ENCODE results near the gene HVCN1.
"Not testable (repeated sequence)": the region's sequence is repeated elsewhere in the genome, so short reads cannot be mapped to it uniquely, and the experiment has no call there.

The HVCN1 gene

DNA sequence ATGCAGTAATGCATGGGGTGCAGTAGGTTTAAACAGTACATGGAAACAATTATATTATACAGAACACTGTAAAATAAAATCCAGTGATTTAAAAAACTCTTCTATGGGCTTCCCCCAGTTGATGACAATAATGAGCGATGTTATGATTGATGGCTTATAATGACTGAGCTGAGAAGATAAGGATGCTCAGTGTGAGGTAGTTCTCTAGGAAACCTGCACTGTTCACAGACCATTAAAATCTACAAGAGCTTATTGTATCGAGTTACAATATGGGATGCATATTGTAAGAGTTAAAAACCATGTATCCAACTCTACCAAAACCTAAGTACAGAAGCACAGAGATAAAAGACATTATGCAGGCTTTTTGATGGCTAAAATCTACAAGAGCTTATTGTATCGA, 34.0 kb upstream of the HVCN1 start:
- Histone ChIP-seq H3K4me1 (ENCODE audit: control insufficient read depth, insufficient read depth, low read length) (peaks cover 11% of the 10 kb centered on the region), H3K36me3 (ENCODE audit: control insufficient read depth, insufficient read depth, low read length) (peaks cover 48% of the 10 kb centered on the region)
- H3K9me3 ChIP-seq (ENCODE audit: control insufficient read depth, insufficient read depth, low read length); H3K9ac ChIP-seq (ENCODE audit: low read depth, low read length); H3K4me3 ChIP-seq (ENCODE audit: low read depth, low read length); H3K27me3 ChIP-seq (ENCODE audit: control insufficient read depth, insufficient read depth, low read length): not testable (repeated sequence)

DNA sequence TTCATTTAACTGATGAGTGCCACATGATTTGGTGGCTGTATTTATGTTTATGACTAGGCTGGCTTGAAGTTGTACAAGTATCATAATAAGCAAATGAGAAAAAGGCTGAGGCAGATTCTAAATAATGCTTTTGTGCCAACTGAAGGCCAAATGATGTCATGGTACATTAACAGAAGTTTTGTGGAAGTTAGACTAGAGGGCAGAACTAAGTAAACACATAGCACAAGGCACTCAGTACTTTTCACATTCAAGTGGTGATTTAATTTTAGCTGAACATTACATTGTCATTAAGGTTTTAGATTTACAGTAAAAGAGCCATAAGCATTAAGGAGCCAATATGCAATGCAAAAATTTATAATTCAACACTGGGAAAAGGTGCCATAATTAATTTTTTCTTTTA, 32.7 kb upstream of the HVCN1 start:
- H3K4me3 ChIP-seq (ENCODE audit: low read depth, low read length): no peak overlapping the region
- no peaks in the 10 kb centered on the region for H3K9me3 ChIP-seq (ENCODE audit: control insufficient read depth, insufficient read depth, low read length)
- no peak overlapping the region for H3K9ac ChIP-seq (ENCODE audit: low read depth, low read length)
- H3K27me3 ChIP-seq (ENCODE audit: control insufficient read depth, insufficient read depth, low read length): no peaks in the 10 kb centered on the region
- H3K36me3 ChIP-seq (ENCODE audit: control insufficient read depth, insufficient read depth, low read length): peaks cover 44% of the 10 kb centered on the region
- peaks cover 3% of the 10 kb centered on the region for H3K4me1 ChIP-seq (ENCODE audit: control insufficient read depth, insufficient read depth, low read length)

DNA sequence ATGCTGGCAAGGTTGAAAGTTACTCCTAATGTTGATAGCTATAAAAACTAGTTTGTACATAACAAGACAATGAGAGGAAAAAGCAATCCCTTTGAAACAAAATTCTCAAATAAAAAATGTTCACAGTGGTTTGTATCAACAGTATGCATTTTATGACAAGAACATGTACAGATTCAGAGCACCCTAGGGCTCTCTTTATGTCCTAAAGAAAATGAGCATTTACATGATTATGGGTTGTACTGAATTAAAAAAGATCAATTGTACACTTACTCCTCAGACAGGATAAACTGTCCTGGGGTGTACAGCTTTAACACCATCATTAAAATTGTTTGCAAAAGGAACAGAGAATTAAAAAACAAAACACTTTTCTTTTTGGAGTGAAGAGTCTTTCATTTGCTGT, 31.6 kb upstream of the HVCN1 start:
- peaks cover 44% of the 10 kb centered on the region for H3K36me3 ChIP-seq (ENCODE audit: control insufficient read depth, insufficient read depth, low read length)

DNA sequence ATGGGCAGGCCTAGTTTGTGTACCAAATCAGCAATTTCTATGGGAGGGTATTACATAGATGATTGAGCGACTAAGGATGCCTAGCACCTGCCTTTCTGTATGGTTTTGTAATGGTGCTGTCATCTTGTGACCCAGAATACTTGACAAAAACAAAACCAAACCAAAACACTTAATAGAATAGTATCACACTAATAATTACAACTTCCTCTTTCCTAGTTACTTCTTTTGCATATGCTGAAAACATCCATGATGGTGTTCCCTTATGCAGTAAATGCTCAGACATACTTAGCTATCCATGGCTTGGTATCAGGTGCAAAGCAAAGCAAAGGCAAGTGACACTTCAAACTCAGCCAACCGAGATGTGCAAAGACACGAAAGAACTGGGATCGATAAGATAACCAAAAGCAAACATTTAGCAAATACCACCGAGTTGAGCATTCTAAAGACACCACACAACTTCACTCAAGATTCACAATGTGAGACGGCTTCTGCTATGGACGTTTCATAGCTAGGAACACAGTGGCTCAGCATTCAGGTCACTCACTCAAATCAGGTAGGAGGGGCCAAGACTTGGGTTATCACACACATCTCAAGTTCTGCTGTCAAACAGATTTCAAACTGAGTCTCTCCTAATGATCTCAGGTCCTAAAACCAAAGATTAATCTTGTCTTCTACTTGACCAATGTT, 29.4 kb upstream of the HVCN1 start:
- Histone ChIP-seq H3K9me3 (ENCODE audit: control insufficient read depth, insufficient read depth, low read length) (no peaks in the 10 kb centered on the region), H3K36me3 (ENCODE audit: control insufficient read depth, insufficient read depth, low read length) (peaks cover 29% of the 10 kb centered on the region)

More for the DNA sequence above, 31.6 kb upstream of the HVCN1 start:
- Histone ChIP-seq H3K9ac (ENCODE audit: low read depth, low read length) (no peak overlapping the region), H3K4me3 (ENCODE audit: low read depth, low read length) (no peak overlapping the region), H3K27me3 (ENCODE audit: control insufficient read depth, insufficient read depth, low read length) (no peaks in the 10 kb centered on the region), H3K9me3 (ENCODE audit: control insufficient read depth, insufficient read depth, low read length) (no peaks in the 10 kb centered on the region), H3K4me1 (ENCODE audit: control insufficient read depth, insufficient read depth, low read length) (peaks cover 3% of the 10 kb centered on the region)

DNA sequence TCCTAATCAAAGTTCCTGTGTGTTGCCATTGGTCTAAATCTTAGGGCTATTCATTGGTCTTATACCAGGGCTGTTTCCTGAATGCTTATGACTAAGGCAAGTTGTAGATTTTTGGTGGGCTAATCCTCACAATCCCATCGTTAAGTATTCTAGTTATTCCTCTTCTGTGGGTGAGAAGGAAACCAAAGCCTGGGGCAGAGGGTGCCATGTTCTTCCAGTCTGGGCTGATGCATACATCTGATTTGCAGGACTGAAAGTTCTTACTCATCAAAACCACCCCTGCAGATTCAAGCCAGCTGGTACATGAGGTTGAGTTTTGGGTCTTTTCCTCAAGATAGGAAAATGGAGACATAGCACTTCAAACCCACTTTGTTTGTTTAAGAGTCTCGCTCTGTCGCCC, 28.1 kb upstream of the HVCN1 start:
- Histone ChIP-seq H3K4me1 (ENCODE audit: control insufficient read depth, insufficient read depth, low read length) (no peaks in the 10 kb centered on the region), H3K36me3 (ENCODE audit: control insufficient read depth, insufficient read depth, low read length) (peaks cover 21% of the 10 kb centered on the region), H3K9ac (ENCODE audit: low read depth, low read length) (no peak overlapping the region), H3K9me3 (ENCODE audit: control insufficient read depth, insufficient read depth, low read length) (no peaks in the 10 kb centered on the region), H3K27me3 (ENCODE audit: control insufficient read depth, insufficient read depth, low read length) (no peaks in the 10 kb centered on the region), H3K4me3 (ENCODE audit: low read depth, low read length) (no peak overlapping the region)

More for the DNA sequence above, 29.4 kb upstream of the HVCN1 start:
- no peaks in the 10 kb centered on the region for H3K27me3 ChIP-seq (ENCODE audit: control insufficient read depth, insufficient read depth, low read length)
- H3K4me1 ChIP-seq (ENCODE audit: control insufficient read depth, insufficient read depth, low read length): no peaks in the 10 kb centered on the region
- no peak overlapping the region for H3K9ac ChIP-seq (ENCODE audit: low read depth, low read length)
- H3K4me3 ChIP-seq (ENCODE audit: low read depth, low read length): no peak overlapping the region

DNA sequence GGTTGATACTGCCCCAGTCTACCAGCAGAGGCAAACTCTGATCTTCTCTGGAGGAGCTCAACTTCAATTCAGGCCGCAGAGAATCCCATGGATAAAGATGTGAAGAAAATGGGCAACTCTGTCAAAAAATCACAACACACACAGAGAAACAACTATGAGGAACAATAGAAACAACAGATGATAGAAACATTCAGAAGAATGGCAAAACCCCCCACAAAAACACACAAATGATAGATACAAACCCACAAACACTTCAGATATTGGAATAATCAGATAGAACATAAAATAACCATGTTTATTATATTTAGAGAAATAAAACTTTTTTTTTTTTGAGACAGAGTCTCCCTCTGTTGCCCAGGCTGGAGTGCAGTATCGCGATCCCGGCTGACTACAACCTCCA, 20.0 kb upstream of the HVCN1 start:
- Histone ChIP-seq H3K36me3 (ENCODE audit: control insufficient read depth, insufficient read depth, low read length) (no peaks in the 10 kb centered on the region), H3K9me3 (ENCODE audit: control insufficient read depth, insufficient read depth, low read length) (no peaks in the 10 kb centered on the region), H3K4me1 (ENCODE audit: control insufficient read depth, insufficient read depth, low read length) (no peaks in the 10 kb centered on the region), H3K9ac (ENCODE audit: low read depth, low read length) (no peak overlapping the region), H3K27me3 (ENCODE audit: control insufficient read depth, insufficient read depth, low read length) (no peaks in the 10 kb centered on the region), H3K4me3 (ENCODE audit: low read depth, low read length) (no peak overlapping the region)

DNA sequence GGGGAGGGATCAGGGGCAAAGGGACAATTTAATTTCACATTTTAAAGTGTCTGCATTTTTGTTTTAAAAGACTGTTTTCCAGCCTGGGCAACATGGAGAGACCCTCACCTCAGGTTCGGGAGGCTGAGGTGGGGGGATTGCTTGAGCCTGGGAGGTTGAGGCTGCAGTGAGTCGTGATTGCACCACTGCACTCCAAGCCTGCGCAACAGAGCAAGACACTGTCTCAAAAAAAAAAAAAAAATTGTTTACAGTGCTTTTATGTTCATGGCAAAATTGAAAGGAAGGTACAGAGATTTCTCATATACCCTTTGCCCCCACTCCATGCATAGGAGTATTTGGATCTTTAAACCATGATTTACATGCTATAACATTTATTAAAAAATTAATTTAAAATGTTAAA, 16.4 kb upstream of the HVCN1 start:
- no peaks in the 10 kb centered on the region for H3K4me1 ChIP-seq (ENCODE audit: control insufficient read depth, insufficient read depth, low read length)
- H3K4me3 ChIP-seq (ENCODE audit: low read depth, low read length): no peak overlapping the region

DNA sequence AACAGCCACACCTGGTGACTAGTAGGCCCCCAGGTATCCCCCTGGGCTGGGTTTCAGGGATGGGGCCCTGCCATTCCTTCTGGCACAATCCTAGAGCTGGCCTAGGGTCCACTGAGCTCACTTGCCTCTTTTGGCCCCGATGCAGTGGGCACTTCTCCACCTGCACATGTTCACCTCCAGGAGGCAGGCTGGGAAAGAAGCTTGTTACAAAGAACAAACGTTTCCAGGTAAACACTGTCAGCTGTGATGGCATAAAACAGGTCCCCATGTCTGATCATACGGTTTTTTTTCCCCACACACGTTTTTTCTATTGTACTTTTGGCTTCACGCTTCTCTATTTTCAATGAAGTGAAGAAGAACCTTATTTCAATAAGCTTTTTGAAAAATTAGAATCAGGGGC, 15.8 kb upstream of the HVCN1 start:
- Histone ChIP-seq H3K4me3 (ENCODE audit: low read depth, low read length) (no peak overlapping the region), H3K27me3 (ENCODE audit: control insufficient read depth, insufficient read depth, low read length) (no peaks in the 10 kb centered on the region), H3K9ac (ENCODE audit: low read depth, low read length) (no peak overlapping the region), H3K4me1 (ENCODE audit: control insufficient read depth, insufficient read depth, low read length) (no peaks in the 10 kb centered on the region), H3K9me3 (ENCODE audit: control insufficient read depth, insufficient read depth, low read length) (no peaks in the 10 kb centered on the region), H3K36me3 (ENCODE audit: control insufficient read depth, insufficient read depth, low read length) (no peaks in the 10 kb centered on the region)

More for the DNA sequence above, 16.4 kb upstream of the HVCN1 start:
- no peaks in the 10 kb centered on the region for H3K27me3 ChIP-seq (ENCODE audit: control insufficient read depth, insufficient read depth, low read length)
- H3K9me3 ChIP-seq (ENCODE audit: control insufficient read depth, insufficient read depth, low read length): no peaks in the 10 kb centered on the region
- H3K36me3 ChIP-seq (ENCODE audit: control insufficient read depth, insufficient read depth, low read length): no peaks in the 10 kb centered on the region
- H3K9ac ChIP-seq (ENCODE audit: low read depth, low read length): no peak overlapping the region

DNA sequence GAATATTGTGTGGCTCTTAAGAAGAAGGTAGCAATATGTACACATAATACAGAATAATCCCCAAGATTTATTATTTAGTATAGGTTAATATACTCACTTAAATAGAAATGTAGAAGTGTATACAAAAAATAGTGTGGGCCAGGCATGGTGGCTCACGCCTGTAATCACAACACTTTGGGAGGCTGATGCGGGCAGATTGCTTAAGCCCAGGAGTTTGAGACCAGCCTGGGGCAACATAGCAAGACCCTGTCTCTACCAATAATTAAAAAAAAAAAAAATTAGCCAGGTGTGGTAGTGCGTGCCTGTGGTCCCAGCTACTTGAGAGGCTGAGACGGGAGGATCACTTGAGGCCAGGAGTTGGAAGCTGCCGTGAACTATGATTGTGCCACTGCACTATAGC, 15.3 kb upstream of the HVCN1 start:
- Histone ChIP-seq H3K4me3 (ENCODE audit: low read depth, low read length) (no peak overlapping the region), H3K36me3 (ENCODE audit: control insufficient read depth, insufficient read depth, low read length) (no peaks in the 10 kb centered on the region), H3K9ac (ENCODE audit: low read depth, low read length) (no peak overlapping the region), H3K4me1 (ENCODE audit: control insufficient read depth, insufficient read depth, low read length) (no peaks in the 10 kb centered on the region), H3K27me3 (ENCODE audit: control insufficient read depth, insufficient read depth, low read length) (no peaks in the 10 kb centered on the region), H3K9me3 (ENCODE audit: control insufficient read depth, insufficient read depth, low read length) (no peaks in the 10 kb centered on the region)

DNA sequence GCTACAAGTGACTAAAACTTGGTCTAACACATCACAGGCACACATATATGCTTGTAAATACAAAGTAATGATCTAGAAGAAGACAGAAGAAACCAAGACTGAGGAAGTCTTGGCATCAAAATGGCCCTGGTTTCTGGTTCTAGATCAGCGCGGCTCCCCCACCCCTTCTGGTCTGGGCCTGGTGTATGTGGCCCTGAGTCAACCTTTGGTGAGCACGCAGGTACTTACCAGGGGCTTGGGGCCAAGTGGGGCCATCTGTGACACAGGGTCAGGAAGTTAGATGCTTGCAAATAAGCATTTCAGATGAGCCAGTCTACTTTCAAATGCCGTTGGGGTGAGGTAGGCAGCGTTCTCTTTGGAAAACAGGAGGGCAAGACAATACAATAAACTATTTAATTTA, 13.2 kb upstream of the HVCN1 start:
- Histone ChIP-seq H3K9ac (ENCODE audit: low read depth, low read length) (no peak overlapping the region), H3K9me3 (ENCODE audit: control insufficient read depth, insufficient read depth, low read length) (no peaks in the 10 kb centered on the region), H3K27me3 (ENCODE audit: control insufficient read depth, insufficient read depth, low read length) (no peaks in the 10 kb centered on the region), H3K4me3 (ENCODE audit: low read depth, low read length) (no peak overlapping the region), H3K4me1 (ENCODE audit: control insufficient read depth, insufficient read depth, low read length) (no peaks in the 10 kb centered on the region), H3K36me3 (ENCODE audit: control insufficient read depth, insufficient read depth, low read length) (no peaks in the 10 kb centered on the region)

DNA sequence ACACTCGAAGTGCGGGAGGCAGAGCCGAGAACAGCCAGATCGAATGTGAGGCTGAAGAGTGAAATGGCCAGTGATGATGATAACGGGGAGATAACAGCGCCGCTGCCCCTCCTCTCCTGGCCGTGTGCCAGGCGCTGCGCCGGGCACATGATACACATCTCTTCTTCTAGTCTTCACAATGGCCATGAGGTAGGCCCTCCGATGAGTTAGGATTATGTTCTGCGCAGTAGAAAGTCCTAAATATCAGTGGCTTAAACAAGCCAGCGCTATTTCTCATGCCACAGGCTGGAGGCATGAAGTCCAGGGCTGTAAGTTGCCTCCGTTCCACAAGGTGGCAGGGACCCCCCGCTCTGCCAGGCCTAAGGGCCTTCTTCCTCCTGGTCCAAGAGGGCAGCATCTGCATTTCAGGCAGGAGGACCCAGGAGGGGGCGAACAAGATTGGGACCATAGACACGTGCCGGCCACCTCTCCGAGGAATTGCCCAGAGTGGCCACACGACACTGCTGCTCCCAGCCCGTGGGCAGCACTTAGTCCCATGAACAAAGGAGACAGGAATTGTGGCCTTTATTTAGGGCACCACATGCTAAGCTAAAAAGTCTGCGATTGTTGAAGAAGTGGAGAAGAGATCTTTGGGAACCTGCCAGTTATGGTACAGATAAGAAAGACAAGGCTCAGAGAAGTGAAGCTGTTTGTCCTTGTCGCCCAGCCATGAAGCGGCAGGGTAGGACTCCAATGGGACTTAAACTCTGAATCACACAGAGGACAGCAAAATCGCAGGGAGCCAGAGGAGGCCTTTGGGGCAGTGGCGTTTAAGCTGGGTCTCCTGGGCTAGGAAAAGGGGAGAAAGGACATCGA, 10.9 kb upstream of the HVCN1 start:
- Histone ChIP-seq H3K9ac (ENCODE audit: low read depth, low read length) (no peak overlapping the region), H3K27me3 (ENCODE audit: control insufficient read depth, insufficient read depth, low read length) (no peaks in the 10 kb centered on the region), H3K4me3 (ENCODE audit: low read depth, low read length) (no peak overlapping the region)

More for the DNA sequence above, 10.9 kb upstream of the HVCN1 start:
- Histone ChIP-seq H3K9me3 (ENCODE audit: control insufficient read depth, insufficient read depth, low read length) (no peaks in the 10 kb centered on the region), H3K36me3 (ENCODE audit: control insufficient read depth, insufficient read depth, low read length) (no peaks in the 10 kb centered on the region), H3K4me1 (ENCODE audit: control insufficient read depth, insufficient read depth, low read length) (no peaks in the 10 kb centered on the region)
